Stimulated activated CD4-positive, alpha-beta T cell treated with anti-CD3 and anti-CD28 coated beads, Interleukin-12 subunit alpha, Interleukin-12 subunit beta, amount 100 ng/mL, for 24 hours (primary cell): Measurements from ENCODE around the gene HYI.

Source experiments
- DNase-seq, 2 experiments: peaks; one replicate each; pipeline ENCODE4 v3.0.0-alpha.2; 2020; ENCODE audit warnings: low read depth in 2 of 2

Gene HYI

DNA sequence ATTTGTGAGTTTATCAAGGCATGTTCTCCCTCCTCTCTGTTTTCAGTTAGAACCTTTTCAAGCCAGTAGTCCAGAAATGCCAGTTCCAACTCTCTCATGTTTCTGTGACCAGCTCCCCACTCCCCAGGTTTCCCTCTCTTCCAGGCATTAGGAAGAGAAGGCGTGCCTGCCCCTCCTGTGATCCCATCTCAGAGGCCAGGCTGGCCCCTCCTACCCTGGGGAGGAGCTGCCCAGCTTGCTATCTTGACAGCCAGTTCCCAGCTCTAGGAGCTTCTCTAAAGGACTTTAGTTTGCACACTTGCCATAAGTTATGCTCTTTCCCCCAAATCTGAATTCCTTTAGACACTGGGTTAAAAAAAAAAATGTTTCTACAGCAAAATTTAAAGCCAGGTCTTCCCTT, 8.9 kb downstream of the HYI start:
- no peak for DNase-seq

DNA sequence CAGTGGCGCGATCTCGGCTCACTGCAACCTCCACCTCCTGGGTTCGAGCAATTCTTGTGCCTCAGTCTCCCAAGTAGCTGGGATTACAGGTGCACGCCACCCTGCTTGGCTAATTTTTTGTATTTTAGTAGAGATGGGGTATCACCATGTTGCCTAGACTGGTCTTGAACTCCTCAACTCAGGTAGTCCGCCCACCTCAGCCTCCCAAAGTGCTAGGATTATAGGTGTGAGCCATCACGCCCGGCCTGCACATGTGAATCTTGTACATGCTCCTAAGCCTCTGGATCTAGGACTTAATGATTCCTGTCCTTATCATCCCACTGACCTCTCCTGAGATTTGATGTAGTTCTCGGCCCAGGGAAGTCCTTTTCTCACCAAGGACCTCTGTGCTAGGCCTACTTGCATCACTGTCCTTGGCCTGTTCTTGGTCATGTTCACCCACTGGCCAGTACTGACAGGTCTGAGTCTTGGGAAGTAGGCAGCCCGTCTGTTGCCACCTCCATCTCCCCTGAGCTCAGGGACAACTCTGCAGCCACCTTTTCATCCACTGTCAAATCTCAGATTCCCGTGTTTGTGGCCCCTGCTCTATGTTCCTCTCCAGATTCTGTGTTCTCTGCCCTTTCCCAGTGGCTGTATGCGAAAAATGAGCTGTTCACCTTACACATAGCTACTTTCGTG, 9.4 kb downstream of the HYI start:
- no peak for DNase-seq

DNA sequence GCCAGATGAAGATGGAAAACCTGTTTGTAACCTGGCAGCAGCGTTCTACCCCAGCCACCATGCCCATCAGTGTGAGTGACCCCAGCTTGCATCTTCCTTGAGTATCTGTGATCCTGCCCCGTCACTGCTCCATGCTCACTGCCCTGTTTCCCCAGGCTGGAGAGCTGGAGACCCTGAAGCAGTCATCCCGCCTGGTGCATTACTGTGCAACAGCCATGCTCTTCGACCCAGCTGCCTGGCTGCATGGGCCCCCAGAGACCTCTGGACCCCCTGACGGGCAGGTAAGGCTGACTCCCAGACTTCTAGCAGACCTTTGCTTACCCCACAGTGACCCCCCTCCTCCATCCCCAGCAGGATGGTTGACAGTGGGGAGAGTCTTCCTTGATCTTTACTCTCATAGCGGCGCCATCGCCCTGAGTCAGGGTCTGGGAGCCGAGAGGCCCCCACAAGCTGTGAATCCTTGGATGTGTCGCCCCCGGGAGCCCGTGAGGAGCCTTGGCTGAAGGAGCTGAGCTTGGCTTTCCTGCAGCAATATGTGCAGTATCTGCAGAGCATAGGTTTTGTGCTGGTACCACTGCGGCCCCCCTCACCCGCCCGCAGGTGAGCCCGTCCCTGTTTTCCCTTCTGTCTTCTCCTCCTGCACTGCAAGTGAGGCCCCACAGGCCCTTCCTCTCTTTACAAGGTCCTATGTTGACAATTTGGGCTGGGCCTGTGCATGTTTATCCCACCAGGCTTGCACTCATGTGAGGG, 10.4 kb downstream of the HYI start:
- no peak for DNase-seq

DNA sequence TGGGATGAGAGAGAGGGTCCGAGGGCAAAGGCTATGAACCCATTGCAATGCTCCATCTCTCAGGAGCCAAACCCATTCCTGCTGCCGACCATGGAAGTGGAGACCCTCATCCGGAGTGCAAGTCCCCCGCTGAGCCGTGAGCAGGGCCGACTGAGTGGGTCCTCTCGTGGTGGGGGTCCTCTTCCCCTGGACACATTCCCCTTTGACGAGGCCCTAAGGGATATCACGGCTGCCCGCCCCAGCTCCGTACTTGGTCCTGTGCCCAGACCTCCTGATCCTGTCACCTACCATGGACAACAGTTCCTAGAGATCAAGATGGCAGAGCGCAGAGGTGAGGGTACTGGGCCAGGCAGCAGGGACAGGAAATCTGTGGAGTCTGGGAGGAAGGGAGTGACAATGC, 11.0 kb downstream of the HYI start:
- DNase-seq, result no peak

DNA sequence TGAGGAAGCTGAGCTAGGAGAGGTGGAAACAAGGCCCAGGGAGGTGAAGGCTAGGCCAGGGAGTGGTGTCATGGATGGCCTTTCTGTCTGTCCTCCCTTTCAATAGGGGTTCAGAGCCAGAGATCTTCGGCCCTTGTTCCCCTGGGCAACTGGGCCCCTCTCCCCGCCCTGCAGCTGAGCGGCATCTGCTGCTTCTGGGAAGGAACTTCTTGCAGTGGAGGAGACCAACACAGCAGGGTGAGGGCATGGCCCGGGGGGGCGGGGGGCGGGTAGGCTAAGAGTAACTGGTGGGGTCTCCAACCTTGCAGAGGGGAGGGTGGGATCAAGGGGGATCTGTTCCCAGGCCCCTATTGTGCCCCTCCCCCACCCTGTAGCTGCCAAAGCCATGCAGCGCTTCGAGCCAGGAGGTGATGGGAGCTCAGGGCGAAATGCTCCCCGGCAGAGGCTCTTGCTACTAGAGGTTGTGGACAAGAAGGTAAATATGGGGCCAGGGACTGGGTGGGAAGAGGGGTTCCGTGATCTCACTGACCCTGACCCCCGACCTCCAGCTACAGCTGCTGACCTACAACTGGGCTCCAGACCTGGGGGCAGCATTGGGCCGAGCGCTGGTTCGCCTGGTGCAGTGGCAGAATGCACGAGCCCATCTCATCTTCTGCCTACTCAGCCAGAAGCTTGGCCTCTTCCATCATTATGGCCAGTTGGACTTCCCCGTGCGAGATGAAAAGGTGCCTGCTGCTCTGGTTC, 11.7 kb downstream of the HYI start:
- DNase-seq, result no peak

DNA sequence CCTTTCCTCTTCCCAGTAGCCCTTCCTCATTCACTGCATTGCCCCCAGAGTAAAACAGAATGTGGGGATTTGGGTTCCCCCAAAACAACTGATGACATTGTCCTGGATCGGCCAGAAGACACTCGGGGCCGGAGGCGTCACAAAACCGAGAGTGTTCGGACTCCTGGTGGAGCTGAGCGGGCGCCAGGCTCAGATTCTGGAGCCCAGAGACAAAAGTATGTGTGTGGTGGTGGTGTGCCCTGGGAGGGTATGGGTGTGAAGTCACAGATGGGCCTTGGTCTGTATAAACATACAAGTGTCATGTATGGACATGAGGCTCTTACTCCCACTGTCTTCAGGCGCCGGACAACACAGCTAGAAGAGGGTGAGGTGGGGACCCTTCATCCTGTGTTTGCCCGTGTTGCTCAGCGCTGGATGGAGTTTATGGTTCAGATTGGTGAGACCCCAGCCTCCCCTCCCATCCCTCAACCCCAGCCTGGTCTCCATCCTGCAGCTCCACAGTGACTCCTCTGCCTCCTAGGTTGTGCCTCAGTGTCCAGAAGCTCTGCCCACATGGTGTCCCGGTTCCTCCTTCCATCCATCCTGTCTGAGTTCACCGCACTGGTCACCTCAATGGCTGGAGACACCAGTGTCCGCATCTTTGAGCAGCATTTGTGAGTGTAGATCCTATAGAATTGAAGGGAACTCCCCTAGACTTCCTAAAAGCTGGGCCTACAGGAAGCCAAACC, 12.4 kb downstream of the HYI start:
- DNase-seq, result no peak

DNA sequence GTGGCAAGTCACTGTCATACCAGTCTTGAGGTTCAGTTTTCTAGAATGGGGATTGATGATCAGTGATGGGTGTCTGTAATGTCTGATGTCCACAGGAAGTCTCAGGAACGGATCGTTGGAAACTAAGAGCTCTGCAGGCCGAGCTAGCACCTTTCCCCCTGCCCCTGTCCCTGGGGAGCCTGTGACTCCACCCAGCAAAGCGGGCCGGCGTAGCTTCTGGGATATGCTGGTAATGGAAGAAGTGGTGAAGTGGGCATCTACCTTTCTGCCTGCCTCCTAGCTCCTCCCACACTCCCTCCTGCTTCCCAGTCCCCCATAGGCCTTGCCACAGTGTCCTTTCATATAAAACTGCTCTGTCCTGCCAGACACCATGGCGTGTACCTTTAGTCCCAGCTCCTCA, 13.4 kb downstream of the HYI start:
- DNase-seq, result no peak

DNA sequence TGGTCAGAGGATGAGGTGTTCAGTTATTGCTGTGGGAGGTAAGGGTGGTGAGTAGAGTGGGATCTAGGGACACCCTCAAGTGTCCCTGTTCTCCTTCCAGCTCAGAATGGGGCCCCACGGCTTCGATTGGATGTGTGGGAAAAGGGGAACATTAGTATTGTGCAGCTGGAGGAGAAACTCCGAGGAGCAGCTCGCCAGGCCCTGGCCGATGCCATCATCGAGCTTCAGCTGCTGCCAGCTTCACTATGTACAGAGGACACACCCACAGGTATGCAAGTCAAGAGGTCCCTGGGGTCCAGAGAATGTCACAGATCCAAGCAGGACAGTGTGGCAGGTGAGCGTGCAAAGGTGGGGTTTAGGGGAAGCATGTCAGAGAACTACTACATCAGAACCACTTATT, 13.9 kb downstream of the HYI start:
- DNase-seq, result no peak

DNA sequence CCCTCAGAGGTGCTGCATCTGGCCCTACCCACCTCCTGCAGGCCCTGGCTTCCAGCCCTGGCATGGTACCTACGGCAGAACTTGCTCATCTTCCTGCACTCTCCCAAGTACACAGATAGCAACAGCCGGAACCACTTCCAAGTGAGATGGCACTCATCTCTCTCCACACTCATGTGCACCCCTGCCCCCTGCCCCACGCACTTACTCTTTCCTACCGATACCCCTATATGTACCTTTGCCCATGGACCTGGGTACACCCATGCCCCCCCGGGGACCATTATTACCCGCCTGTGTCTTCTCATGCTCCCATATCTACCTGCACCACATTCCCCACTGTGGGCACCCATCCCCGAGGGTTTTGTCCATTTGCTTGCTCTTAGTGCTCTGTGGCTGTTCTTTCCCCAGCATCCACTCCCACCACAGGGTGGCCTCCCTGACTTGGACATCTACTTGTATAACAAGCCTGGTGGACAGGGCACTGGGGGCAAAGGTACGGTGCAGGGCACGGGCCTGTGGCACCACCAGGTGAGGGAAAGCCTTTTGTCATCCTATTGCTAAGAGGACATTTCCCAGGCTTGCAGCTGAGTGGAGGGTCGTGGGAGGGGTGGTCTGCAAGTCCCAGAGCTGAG, 14.7 kb downstream of the HYI start:
- no peak for DNase-seq

DNA sequence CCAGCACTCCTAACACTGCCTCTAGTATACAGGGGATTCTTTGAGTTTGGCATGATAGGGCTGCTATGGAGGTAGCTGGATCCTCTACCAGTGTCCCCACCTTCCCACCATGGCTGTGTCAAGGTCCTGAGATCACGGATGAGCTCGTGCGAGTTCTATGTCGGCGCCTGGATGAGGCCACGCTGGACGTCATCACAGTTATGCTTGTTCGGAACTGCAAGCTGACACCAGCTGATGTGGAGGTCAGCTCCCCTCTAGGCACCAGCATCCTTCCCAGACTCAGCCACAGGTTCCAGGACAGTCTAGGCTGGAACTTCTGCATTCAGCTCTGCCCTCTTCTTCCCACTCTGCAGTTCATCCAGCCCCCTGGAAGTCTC, 15.2 kb downstream of the HYI start:
- DNase-seq, result no peak

DNA sequence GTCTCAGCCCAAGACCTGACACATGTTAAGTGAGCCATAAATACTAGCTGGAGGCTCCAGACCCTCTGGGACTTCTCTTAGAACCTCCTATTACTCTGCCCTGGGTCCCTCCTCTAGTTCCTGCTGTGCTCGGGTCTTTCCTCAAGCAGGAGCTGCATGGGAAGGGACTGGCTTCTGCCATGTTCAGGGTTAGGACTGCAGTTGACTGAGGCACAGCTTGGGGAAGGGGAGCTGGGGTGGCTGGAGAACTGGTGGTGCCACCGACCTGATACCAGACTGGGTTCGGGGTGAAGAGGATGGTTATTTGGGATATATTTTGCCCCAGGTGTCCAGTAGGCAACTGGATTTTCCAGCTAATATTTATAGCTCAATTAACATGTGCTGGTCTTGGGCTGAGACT, 15.7 kb downstream of the HYI start:
- no peak for DNase-seq

DNA sequence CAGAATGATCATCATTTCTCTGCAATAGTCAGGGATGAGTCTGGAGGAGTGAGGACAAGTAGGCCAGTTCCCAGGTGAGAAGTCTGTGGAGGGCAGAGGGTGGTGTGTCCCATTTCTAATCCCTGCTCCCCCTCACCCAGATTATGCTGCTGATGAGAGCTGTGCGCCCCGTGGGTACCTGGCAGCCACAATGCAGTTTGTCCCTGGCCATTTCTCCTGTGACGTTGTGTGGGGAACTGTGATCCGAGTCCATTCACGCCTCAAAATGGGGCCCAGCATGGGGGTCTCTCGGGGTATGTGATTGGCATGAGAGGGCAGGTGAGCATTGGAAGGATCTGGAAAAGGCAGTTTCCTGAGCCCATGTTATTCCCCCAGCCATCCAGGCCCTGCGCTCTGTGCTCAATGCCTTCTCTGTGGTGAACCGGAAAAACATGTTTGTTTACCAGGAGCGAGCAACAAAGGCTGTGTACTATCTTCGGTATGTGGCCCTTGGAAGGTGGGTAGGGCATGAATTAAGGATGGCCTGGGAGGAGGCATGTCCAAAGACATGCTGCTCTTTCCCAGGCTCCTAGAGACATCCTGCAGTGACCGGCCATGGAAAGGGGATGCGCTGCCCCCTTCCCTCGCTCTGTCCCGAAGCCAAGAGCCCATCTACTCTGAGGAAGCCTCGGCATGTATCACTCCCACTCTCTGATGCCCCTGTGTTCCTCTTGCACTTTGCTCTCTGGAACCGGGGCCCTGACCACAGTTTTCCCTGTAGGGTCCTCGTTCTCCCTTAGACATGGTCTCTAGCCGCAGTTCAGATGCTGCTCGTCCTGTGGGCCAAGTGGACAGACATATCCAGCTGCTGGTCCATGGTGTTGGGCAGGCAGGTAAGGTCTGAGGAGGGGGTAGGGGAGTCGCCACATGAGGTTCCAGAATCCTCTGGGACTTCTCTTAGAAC, 16.4 kb downstream of the HYI start:
- no peak for DNase-seq

DNA sequence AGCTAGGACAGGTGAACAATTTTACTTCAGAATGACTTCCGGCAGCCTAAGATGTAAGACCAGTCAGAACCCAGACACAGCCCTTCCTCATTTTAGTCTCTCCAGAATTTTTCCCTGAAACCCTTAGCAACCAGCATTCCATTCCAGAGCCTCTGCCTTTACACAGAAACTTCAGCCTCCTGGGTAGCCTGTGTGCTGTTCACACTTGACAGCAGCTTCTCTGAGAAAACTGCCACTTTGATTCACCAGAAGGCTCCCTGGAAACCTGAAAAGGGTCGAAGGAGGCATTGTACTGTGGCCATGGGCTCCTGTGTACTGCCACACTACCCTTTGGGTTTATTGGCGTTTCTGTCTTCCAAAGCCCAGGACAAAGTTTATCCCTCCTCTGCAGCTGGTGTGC, 17.4 kb downstream of the HYI start:
- DNase-seq, result no peak

DNA sequence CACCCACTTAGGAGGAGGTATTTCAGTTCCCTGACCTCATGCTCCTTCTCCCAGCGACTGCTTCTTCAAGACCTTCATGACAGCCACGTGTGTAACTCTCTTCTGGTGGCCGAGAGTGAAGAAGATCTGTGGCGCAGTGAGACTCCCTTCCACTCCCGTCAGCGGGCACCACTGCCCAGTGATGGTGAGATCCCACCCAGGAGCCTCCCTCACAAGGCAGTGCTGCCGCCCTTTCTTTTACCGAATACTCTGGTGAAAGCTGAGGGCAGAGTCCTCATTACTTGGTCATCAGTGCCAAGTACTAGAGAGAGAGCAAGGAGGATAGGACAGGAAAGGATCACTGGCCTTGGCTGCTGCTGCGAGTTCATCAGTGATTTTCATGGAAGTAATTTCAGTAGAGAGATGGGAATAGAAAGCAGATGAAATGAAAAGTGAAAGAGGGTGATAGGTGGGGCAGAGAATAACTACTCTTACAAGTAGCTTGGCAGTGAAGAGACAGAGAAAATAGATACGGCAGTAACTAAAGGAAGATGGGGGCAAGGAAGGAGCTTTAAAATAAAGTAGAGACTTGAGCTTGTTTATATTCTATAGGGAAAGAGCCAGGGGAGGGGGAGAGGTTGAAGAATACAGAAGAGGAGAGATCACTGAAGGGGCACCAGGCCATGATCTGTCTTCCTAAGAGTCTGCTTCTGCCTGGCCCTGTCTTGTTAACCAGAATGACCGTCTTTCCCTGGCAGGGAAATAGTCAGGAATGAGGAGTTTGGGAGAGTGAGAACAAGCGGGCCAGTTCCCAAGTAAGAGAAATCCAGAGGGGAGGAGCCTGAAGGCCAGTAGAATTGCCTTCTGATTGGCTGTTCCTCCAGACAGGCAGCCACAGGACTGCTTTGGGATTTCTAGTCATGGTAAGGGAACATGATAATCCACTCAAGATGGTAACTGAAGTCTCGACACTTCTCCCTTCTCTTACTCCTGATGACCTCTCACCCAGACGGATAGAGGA, 18.3 kb downstream of the HYI start:
- DNase-seq, result no peak

DNA sequence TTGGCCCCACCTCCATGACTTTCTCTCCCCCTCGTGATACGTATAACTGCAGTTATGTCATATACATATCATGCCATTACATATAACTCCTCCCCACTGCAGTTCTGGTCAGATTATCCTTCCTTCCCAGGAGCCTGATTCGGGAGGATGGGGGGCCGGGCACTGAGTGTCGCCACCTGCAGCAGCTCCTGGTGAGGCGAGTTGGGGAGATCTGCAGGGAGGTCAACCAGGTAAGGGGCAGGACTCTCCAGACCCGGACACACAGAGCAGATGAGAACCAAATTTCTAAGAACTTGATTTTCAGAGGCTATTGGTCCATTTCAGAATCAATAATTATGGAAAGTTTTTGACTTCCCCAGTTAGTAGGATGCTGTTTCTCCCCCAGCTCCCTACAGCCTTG, 19.5 kb downstream of the HYI start:
- no peak for DNase-seq

DNA sequence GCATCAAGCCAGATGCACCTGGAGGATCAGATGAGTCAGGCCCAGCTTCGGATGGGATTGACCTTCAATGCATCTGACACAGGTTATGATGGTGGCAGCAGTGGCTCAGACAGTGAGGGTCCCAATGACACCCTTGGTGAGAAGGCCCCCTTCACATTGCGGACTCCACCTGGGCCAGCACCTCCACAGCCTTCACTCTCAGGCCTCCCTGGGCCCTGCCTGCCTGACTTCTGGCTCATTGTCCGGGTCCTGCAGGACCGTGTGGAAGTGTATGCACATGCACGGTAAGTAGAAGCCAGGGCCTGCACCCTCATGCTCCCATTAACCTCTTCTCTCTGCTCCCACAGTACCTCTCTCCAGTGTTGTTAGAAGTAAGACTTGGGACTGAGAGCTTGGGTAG, 20.8 kb downstream of the HYI start:
- no peak for DNase-seq

DNA sequence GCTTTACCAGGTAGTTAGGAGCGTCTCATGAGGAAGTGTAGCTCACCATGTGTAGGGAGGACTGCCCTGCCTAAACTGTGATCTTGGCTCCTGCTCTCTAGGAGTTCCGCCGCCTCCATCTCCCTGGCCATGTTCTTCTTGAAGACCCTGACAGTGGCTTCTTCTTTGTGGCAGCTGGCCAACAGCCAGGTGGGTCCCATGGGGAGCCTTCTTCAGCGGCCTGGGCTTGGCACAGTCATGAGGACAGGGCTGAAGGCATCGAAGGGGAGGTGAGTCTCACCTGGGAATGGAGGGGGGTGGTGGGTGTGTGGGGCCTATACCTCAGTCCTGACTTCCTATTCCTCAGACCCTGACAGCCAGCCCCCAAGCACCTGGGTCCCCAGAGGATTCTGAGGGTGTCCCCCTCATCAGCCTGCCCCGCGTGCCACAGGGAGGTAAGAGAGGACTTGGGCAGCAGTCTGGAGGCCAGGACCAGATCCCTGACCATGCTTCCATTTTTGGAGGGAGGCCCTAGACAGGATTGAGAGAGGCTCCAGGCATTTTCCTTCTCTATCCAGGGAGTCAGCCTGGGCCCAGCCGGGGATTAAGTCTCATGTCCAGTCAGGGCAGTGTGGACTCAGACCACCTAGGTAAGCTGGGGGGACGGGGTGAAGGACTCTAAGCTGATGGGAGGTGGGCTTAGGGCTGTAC, 21.4 kb downstream of the HYI start:
- no peak for DNase-seq

DNA sequence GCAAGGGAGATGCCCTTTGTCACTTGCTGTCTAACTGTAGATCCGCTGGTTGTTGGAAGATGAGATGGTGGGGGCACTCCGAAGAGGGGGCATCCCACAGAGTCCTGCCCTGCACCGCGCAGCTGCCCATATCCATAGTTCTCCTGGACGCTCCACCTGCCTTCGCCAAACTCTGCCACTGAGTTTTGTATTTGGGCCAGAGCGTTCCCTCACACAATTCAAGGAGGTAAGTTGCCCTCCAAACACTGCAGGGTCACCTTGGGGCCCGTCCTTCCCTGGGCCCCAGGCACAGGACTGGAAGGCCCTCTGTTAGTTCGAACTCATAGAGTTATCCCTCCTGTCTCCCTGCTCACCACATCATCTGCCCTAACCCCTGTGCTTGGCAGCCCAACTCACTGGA, 22.1 kb downstream of the HYI start:
- DNase-seq, result no peak

DNA sequence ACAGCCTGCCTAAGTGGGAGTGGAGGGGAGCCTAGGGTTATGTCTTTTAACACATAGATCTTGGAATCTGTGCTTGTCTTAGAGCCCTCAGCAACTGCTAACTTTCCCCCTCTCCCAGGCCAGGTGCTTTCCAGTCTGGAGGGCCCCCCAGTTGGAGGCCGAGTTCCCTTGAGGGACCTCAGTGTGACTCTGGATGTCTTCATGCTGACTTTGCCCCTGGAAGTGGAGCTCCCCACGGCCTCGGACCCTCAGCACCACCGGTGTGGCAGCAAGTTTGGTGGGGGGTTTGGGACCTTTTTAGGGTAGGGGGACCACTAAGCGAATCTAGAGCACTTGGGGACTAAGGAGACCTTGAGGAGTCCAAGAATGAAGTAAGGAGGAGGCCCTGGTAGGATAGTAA, 22.9 kb downstream of the HYI start:
- DNase-seq, result no peak
